Left lung (tissue), 10 donors: ENCODE data around the gene MINDY1. TPM values are rescaled to one million over a fixed set of nuclear protein-coding genes. Genes with fewer than 3 reads are reported as not detected.

ENCODE experiments used
- ATAC-seq: fragments of 200-7000 bp; cut with Tn5 transposase; one replicate; pipeline ENCODE4 v1.9.1; 2020; ENCODE audit warnings: moderate library complexity
- DNase-seq, 4 donors: peaks; one replicate each; pipeline ENCODE4 v3.0.0-alpha.2; 2013 to 2020
- H3K27ac ChIP-seq, 2 donors: fragments of 200-600 bp; sonication (generic) in 1 of 2; one replicate each; pipeline versions ENCODE4 v1.5.0 to v1.8.0; 2020 to 2021
- H3K27me3 ChIP-seq, 2 donors: fragments of 200-600 bp; sonication (generic) in 1 of 2; one replicate each; pipeline versions ENCODE4 v1.5.0 to v1.8.0; 2020 to 2021
- H3K36me3 ChIP-seq, 2 donors: fragments of 200-600 bp; sonication (generic) in 1 of 2; one replicate each; pipeline versions ENCODE4 v1.5.0 to v1.8.0; 2020 to 2021
- H3K4me1 ChIP-seq, 2 donors: fragments of 200-600 bp; one replicate each; pipeline ENCODE4 v1.8.0; 2021
- H3K4me3 ChIP-seq, 2 donors: fragments of 200-600 bp; sonication (generic) in 1 of 2; one replicate each; pipeline versions ENCODE4 v1.5.0 to v1.8.0; 2020 to 2021; ENCODE audit warnings: mild to moderate bottlenecking in 1 of 2
- H3K9me3 ChIP-seq, 2 donors: fragments of 200-600 bp; sonication (generic) in 1 of 2; one replicate each; pipeline versions ENCODE4 v1.5.0 to v1.8.0; 2020 to 2021
- CTCF ChIP-seq, 2 donors: fragments of 200-600 bp; sonication (generic) in 1 of 2; IDR thresholded peaks; one replicate each; pipeline versions ENCODE4 v1.5.0 to v1.8.0; 2021; ENCODE audit warnings: antibody characterized with exemption in 2 of 2
- intact Hi-C, 2 donors: fragments of 100-400 bp; cut with DNase I; formaldehyde crosslinking; loops; one replicate each; pipeline versions ENCODE4 v1.11.2 to v1.14.2; 2022
- polyA plus RNA-seq, 6 donors: library from polyadenylated mRNA; unstranded; fragments of 120-200 nt; gene quantifications; one replicate each; pipeline ENCODE4 v1.2.1, GENCODE V29; 2013; ENCODE audit not compliant: insufficient read length in 6 of 6
- total RNA-seq, 2 donors: library from RNA; stranded (reverse); fragmentation: NEBNext Ultra II Directional; extraction: Animal tissue kit (Norgen Biotek cat#: 25700); gene quantifications; one replicate each; pipeline ENCODE4 v1.2.1, GENCODE V29; 2021
- donor health status: DM: no; HTN: yes; CAD: no.
- donor health status: DM: no; HTN: no; CAD: no.

MINDY1 gene
- total and polyA plus RNA-seq, 8 donors, result 26.0 to 53.8 (median 45.2) TPM

DNA sequence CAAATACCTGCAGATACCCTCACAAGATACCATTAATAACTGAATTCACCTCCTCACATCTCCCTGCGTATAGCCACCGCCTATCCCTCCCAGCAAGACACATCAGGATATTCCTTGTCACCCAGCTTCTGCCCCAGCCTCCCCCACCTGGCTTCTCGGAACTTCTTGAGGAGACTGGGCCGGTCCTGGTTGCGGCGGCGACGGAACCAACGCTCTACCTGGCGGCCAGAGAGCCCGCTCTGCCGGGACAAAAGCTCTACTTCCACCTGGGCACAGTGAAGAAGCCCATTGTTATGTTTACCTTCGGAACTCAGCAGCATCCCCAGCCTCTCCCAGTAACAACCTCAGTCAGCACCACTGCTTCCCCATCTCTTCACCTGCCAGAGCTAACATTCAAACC is 38.8 kb downstream of the MINDY1 start:
- Histone ChIP-seq H3K4me1 (peaks cover 26 to 40% of the 10 kb centered on the region in 2 donors), H3K27ac (no peak overlapping the region), H3K36me3 (peaks cover 0 to 69% of the 10 kb centered on the region in 2 donors), H3K27me3 (no peaks in the 10 kb centered on the region), H3K9me3 (no peaks in the 10 kb centered on the region), H3K4me3 (no peak overlapping the region)
- no peak for TF ChIP-seq CTCF (IDR thresholded peaks at IDR 0.05)
- DNase-seq, result no peak
- intact Hi-C loops, result no loop called here
- ATAC-seq, result no peak

DNA sequence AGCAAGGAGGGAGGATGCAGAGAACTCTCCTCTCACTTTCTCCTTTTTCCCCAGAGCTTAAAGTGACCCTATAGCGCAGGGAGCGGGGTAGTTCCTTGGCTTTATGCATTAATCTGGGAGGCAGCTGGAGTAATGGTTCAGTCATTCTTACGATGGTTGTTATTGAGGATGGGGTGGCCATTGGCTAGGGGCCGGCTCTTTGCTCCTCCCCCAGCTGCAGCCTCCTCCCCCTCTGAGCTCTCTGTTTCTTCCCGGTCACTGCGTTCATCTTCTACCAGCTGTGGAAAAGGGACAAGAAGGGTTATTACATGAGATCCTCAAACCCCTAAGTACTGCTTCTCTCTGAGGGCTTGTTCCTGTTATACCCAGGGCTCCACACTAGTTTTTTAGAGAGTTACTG is 40.7 kb downstream of the MINDY1 start:
- DNase-seq (no peak), ATAC-seq (no peak)
- H3K4me3 ChIP-seq, result no peak overlapping the region
- peaks cover 0 to 88% of the 10 kb centered on the region in 2 donors for H3K36me3 ChIP-seq
- peaks cover 9 to 28% of the 10 kb centered on the region in 2 donors for H3K4me1 ChIP-seq
- no peak for TF ChIP-seq CTCF (IDR thresholded peaks at IDR 0.05)
- H3K27me3 ChIP-seq, result no peaks in the 10 kb centered on the region
- no peak overlapping the region for H3K27ac ChIP-seq
- intact Hi-C loops, result no loop called here
- H3K9me3 ChIP-seq, result no peaks in the 10 kb centered on the region

DNA sequence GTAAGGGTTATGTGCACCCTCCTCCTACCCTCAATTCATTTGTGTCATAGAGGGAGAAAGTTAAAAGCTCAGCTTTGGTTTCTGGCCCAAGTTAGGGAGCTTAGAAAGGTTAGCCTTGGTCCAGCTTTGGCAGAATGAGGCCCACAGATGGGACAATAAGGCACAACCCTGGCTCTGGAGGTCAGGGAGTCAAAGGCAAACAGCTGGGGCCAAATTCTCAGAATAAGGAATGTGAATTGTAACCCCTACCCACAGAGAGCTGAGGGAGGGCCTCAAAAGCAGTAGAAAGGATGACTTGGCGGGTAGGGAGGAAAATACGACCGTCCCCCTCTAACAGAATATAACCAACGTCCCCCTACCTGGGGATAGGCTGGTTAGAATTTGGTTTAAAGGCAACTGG is 41.1 kb downstream of the MINDY1 start:
- ATAC-seq (no peak), DNase-seq (no peak)
- Histone ChIP-seq H3K27ac (no peak overlapping the region), H3K9me3 (no peaks in the 10 kb centered on the region), H3K27me3 (no peaks in the 10 kb centered on the region), H3K36me3 (peaks cover 0 to 92% of the 10 kb centered on the region in 2 donors), H3K4me1 (peaks cover 5 to 24% of the 10 kb centered on the region in 2 donors), H3K4me3 (no peak overlapping the region)
- TF ChIP-seq CTCF (IDR thresholded peaks at IDR 0.05), result no peak
- intact Hi-C loops, result no loop called here

DNA sequence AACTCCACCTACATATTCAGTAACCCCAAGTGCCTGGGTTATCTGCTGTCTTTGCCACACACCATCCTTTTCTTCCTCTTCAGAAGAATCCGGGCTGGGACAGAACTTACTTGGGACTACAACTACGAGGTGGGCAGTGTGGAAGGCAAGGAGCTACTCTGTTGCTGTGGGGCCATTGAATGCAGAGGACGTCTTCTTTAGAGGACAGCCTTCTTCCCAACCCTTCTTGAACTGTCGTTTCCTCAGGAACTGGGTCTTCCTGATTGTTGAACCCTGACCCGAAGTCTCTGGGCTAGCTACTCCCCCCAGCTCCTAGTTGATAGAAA is 42.6 kb downstream of the MINDY1 start:
- Histone ChIP-seq H3K36me3 (peaks cover 0 to 100% of the 10 kb centered on the region in 2 donors), H3K27me3 (no peaks in the 10 kb centered on the region), H3K9me3 (no peaks in the 10 kb centered on the region), H3K4me1 (peaks cover 0 to 9% of the 10 kb centered on the region in 2 donors), H3K27ac (peak overlapping the region in 1 of 2 donors; percentile 18), H3K4me3 (no peak overlapping the region)
- TF ChIP-seq CTCF (IDR thresholded peaks at IDR 0.05), result no peak
- ATAC-seq (no peak), DNase-seq (no peak)
- intact Hi-C loops, result no loop called here

DNA sequence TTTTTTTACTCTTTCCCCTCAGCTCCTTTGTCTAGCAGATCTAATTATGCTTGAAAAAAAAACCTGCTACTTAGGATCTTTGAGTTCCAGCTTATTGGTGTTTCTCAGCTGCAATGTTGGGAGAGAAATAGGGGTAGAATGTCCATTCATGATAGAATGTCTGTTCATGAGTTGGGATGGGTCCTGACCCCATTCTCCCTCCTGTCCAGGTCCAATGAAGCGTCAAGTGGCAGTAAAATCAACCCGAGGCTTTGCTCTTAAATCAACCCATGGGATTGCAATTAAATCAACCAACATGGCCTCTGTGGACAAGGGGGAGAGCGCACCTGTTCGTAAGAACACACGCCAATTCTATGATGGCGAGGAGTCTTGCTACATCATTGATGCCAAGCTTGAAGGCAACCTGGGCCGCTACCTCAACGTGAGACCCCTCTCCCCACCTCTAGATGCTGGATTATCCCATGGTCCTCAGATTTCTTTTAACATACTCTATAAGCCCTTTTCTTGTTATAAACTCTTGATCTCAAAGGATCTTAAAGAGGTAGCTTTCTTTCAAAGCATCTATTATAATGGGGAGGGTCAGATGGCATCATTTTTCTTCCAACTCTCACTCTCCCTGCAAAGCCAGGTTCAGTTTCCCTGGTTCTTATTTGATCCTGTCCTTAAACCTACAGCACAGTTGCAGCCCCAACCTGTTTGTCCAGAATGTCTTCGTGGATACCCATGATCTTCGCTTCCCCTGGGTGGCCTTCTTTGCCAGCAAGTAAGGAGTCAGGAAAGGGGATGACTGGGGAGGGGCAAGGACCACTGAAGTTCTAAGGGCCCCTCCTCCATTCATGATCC is 43.2 kb downstream of the MINDY1 start:
- DNase-seq (no peak), ATAC-seq (no peak)
- Histone ChIP-seq H3K27ac (peak overlapping the region in 1 of 2 donors; percentile 5), H3K27me3 (no peaks in the 10 kb centered on the region), H3K4me1 (peaks cover 0 to 7% of the 10 kb centered on the region in 2 donors), H3K4me3 (no peak overlapping the region), H3K36me3 (peaks cover 0 to 100% of the 10 kb centered on the region in 2 donors), H3K9me3 (no peaks in the 10 kb centered on the region)
- no peak for TF ChIP-seq CTCF (IDR thresholded peaks at IDR 0.05)
- intact Hi-C loops, result no loop called here
